Heart left ventricle (tissue), 16 donors: ENCODE data around the gene GAPDH. TPM values are rescaled to one million over a fixed set of nuclear protein-coding genes. Genes with fewer than 3 reads are reported as not detected.
"Not testable (repeated sequence)": the region's sequence is repeated elsewhere in the genome, so short reads cannot be mapped to it uniquely, and the experiment has no call there.

Experiments
- ATAC-seq, 4 donors: fragments of 200-7000 bp; cut with Tn5 transposase; one replicate each; pipeline ENCODE4 v1.9.1; 2020 to 2022; ENCODE audit warnings: moderate library complexity in 4 of 4, mild to moderate bottlenecking in 3 of 4, moderate number of reproducible peaks in 1 of 4
- DNase-seq, 5 donors: peaks; one replicate each; pipeline ENCODE4 v3.0.0-alpha.2; 2020
- H3K27ac ChIP-seq, 12 donors: fragments of 200-600 bp; sonication (generic) in 4 of 12; one replicate each; pipeline versions ENCODE4 v1.5.0 to v1.8.0; 2016 to 2022; ENCODE audit warnings: mild to moderate bottlenecking in 2 of 12
- H3K27me3 ChIP-seq, 9 donors: fragments of 200-600 bp; sonication (generic) in 2 of 9; one replicate each; pipeline versions ENCODE4 v1.5.1 to v1.8.0; 2016 to 2022; ENCODE audit warnings: mild to moderate bottlenecking in 3 of 9
- H3K36me3 ChIP-seq, 9 donors: fragments of 200-600 bp; sonication (generic) in 2 of 9; one replicate each; pipeline versions ENCODE4 v1.5.0 to v1.8.0; 2018 to 2022; ENCODE audit warnings: mild to moderate bottlenecking in 2 of 9
- H3K4me1 ChIP-seq, 12 donors: fragments of 200-600 bp; sonication (generic) in 4 of 12; one replicate each; pipeline versions ENCODE4 v1.5.0 to v1.8.0; 2016 to 2022; ENCODE audit warnings: mild to moderate bottlenecking in 3 of 12
- H3K4me3 ChIP-seq, 12 donors: fragments of 200-600 bp; sonication (generic) in 4 of 12; one replicate each; pipeline versions ENCODE4 v1.5.0 to v1.8.0; 2017 to 2022; ENCODE audit warnings: mild to moderate bottlenecking in 9 of 12, moderate library complexity in 4 of 12
- H3K9me3 ChIP-seq, 12 donors: fragments of 200-600 bp; sonication (generic) in 4 of 12; one replicate each; pipeline versions ENCODE4 v1.5.0 to v1.8.0; 2016 to 2022; ENCODE audit warnings: mild to moderate bottlenecking in 1 of 12
- CTCF ChIP-seq, 12 donors: fragments of 200-600 bp; sonication (generic) in 4 of 12; IDR thresholded peaks; one replicate each; pipeline versions ENCODE4 v1.5.0 to v1.8.0; 2018 to 2022; ENCODE audit warnings: antibody characterized with exemption in 12 of 12, mild to moderate bottlenecking in 5 of 12
- POLR2A ChIP-seq, 2 donors: fragments of 450-650 bp; IDR thresholded peaks; one replicate each; pipeline ENCODE4 v1.6.1; 2017; ENCODE audit warnings: antibody characterized with exemption in 2 of 2, mild to moderate bottlenecking in 2 of 2, moderate library complexity in 2 of 2
- WGBS, 4 donors: extraction: QIAGEN DNeasy Blood & Tissue Kit in 2 of 4; methylation state at CpG; one replicate each; pipeline versions ENCODE4 v1.1.5 to v1.1.7; 2013 to 2018; 5-methylcytosine and 5-hydroxymethylcytosine counted together
- intact Hi-C, 10 donors: fragments of 100-400 bp; cut with DNase I; formaldehyde crosslinking; loops; one replicate each; pipeline versions ENCODE4 v1.11.1 to v1.14.2; 2022
- polyA plus RNA-seq, 2 donors: library from polyadenylated mRNA; stranded (reverse); fragments of 200-250 nt; gene quantifications; one replicate each; pipeline ENCODE4 v1.2.3, GENCODE V29; 2013
- total RNA-seq, 9 donors: library from RNA; depleted of rRNA in 2 of 9; stranded (reverse); fragments of >200 nt in 2 of 9; fragmentation: NEBNext Ultra II Directional in 3 of 9; extraction: Animal tissue kit (Norgen Biotek cat#: 25700) in 3 of 9; gene quantifications; one replicate each; pipeline versions ENCODE4 v1.1.0 to v1.2.4, GENCODE V29; 2016 to 2023
- donor health status: ischemic (EF 13 %, LVEDD 7.1; RV severe dilation, severe dysfunction).
- donor health status: healthy with polysubstance abuse.
- donor health status: DM: no; HTN: yes; CAD: no.
- donor health status: DM: no; HTN: no; CAD: no.
- donor health status: ischemic (EF 25% LVEDD 6.9; RV normal size, moderate dysfunction).
- donor health status: ischemic (EF 25% LVEDD 5.7; RV mildly dilated, moderate dysfunction).
- donor health status: healthy.
- donor health status: DM: yes; HTN: yes; CAD: no.
- donor health status: ischemic (EF 35%, LVEDD 5.7; RV mildly dilated, moderate dysfunction).
- donor health status: nonischemic (EF 11% LVEDD 7.7; RV severe dilation, severe dysfunction).
- donor health status: DM: yes; HTN: yes; CAD: no.
- donor health status: PGD.
- donor health status: ischemic (EF 29% LVEDD 5.4; RV normal size, mild dysfunction).
- donor health status: nonischemic (EF 23%, LVEDD 6.1; RV moderate dilation, normal function).

The GAPDH gene
- total and polyA plus RNA-seq, 11 donors: 3,379 to 7,430 (median 4,887) TPM

- H3K27me3 ChIP-seq: no peaks in the 10 kb centered on the region
- intact Hi-C loops: no loop called here
- DNase-seq: no peak
- no peak for ATAC-seq
- no peak overlapping the region for H3K4me3 ChIP-seq
- peaks cover 9 to 100% (median 100%) of the 10 kb centered on the region in 9 donors for H3K36me3 ChIP-seq
- WGBS, 4 donors: 86 to 91% (median 89%) methylated on average over 10 to 12 of the region's 12 CpGs
- H3K27ac ChIP-seq: no peak overlapping the region
- peaks cover 0 to 1% (median 0%) of the 10 kb centered on the region in 12 donors for H3K4me1 ChIP-seq
- TF ChIP-seq POLR2A (IDR thresholded peaks at IDR 0.05): no peak
- no peaks in the 10 kb centered on the region for H3K9me3 ChIP-seq
Observed at GRCh38 chr12:6582959-6583358, 48.6 kb downstream of the GAPDH start.

- no peak overlapping the region for H3K27ac ChIP-seq
- no peak overlapping the region for H3K4me3 ChIP-seq
- no peak for DNase-seq
- TF ChIP-seq CTCF (IDR thresholded peaks at IDR 0.05) (no peak), POLR2A (IDR thresholded peaks at IDR 0.05) (no peak)
- intact Hi-C loops: no loop called here
- WGBS, 4 donors: 86 to 91% (median 87%) methylated on average over 10 of the region's 10 CpGs
- H3K4me1 ChIP-seq: peaks cover 0 to 8% (median 0%) of the 10 kb centered on the region in 12 donors
- H3K27me3 ChIP-seq: no peaks in the 10 kb centered on the region
- no peaks in the 10 kb centered on the region for H3K9me3 ChIP-seq
- no peak for ATAC-seq
- peaks cover 9 to 100% (median 100%) of the 10 kb centered on the region in 9 donors for H3K36me3 ChIP-seq
Observed at GRCh38 chr12:6584293-6584692, 50.0 kb downstream of the GAPDH start.

DNA sequence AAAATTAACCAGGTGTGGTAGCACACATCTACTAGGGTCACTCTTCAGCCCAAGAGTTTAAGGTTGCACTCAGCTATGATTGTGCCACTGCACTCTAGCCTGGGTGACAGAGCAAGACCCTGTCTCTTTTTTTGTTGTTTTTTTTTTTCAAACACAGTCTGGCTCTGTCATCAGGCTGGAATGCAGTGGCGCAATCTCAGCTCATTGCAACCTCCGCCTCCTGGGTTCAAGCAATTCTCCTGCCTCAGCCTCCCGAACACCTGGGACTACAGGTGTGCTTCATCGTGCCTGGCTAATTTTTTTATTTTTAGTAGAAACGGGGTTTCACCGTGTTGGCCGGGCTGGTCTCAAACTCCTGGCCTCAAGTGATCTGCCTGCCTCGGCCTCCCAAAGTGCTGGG is 52.3 kb downstream of the GAPDH start:
- DNase-seq, H3K27ac ChIP-seq, H3K4me1 ChIP-seq, H3K9me3 ChIP-seq, intact Hi-C loops, H3K27me3 ChIP-seq, H3K4me3 ChIP-seq, ATAC-seq: not testable (repeated sequence)
- peaks cover 5 to 100% (median 100%) of the 10 kb centered on the region in 9 donors for H3K36me3 ChIP-seq
- WGBS, 4 donors: 89 to 97% (median 95%) methylated on average over 8 of the region's 8 CpGs

Other genes starting within 250 kb of the GAPDH start
- gene PLEKHG6, start 223.8 kb upstream of the GAPDH start, total RNA-seq: 1 to 10 TPM in 1 of 9 donors, under 1 TPM in 2, not detected in 6; 0.16 to 2.8 (median 0.43) TPM
- gene PLEKHG6, start 223.8 kb upstream of the GAPDH start, polyA plus RNA-seq: under 1 TPM; 0.11 to 0.33 TPM
- gene TNFRSF1A, start 192.4 kb upstream of the GAPDH start, total RNA-seq: 100 to 1,000 TPM in 2 of 9 donors, 10 to 100 TPM in 7; 37.2 to 141 (median 54.2) TPM
- gene TNFRSF1A, start 192.4 kb upstream of the GAPDH start, polyA plus RNA-seq: 10 to 100 TPM; 23.7 to 91.8 TPM
- 1 to 10 TPM in 1 of 9 donors, under 1 TPM in 4, not detected in 4; 0.35 to 3.9 (median 0.55) TPM for gene SCNN1A, start 159.0 kb upstream of the GAPDH start, total RNA-seq
- gene SCNN1A, start 159.0 kb upstream of the GAPDH start, polyA plus RNA-seq: under 1 TPM; 0.11 to 0.15 TPM
- gene LTBR, start 150.4 kb upstream of the GAPDH start, total RNA-seq: 10 to 100 TPM; 16.0 to 83.4 (median 26.2) TPM
- gene LTBR, start 150.4 kb upstream of the GAPDH start, polyA plus RNA-seq: 10 to 100 TPM; 22.8 to 41.8 TPM
- 1 to 10 TPM in 1 of 9 donors, under 1 TPM in 3, not detected in 5; 0.27 to 5.3 (median 0.42) TPM for gene CD27, start 89.6 kb upstream of the GAPDH start, total RNA-seq
- gene CD27, start 89.6 kb upstream of the GAPDH start, polyA plus RNA-seq: under 1 TPM in 1 of 2 donors, not detected in 1; 0.19 TPM
- 10 to 100 TPM in 8 of 9 donors, 1 to 10 TPM in 1; 6.9 to 55.6 (median 14.1) TPM for gene TAPBPL, start 82.5 kb upstream of the GAPDH start, total RNA-seq
- 10 to 100 TPM in 1 of 2 donors, 1 to 10 TPM in 1; 5.4 to 10.2 TPM for gene TAPBPL, start 82.5 kb upstream of the GAPDH start, polyA plus RNA-seq
- 1 to 10 TPM; 2.1 to 8.3 (median 3.4) TPM for gene VAMP1, start 63.8 kb upstream of the GAPDH start, total RNA-seq
- 1 to 10 TPM; 2.7 to 6.2 TPM for gene VAMP1, start 63.8 kb upstream of the GAPDH start, polyA plus RNA-seq
- gene MRPL51, start 41.3 kb upstream of the GAPDH start, total RNA-seq: 100 to 1,000 TPM in 8 of 9 donors, 10 to 100 TPM in 1; 95.6 to 300 (median 228) TPM
- 100 to 1,000 TPM; 164 to 210 TPM for gene MRPL51, start 41.3 kb upstream of the GAPDH start, polyA plus RNA-seq
- 10 to 100 TPM in 8 of 9 donors, 1 to 10 TPM in 1; 8.4 to 22.4 (median 11.3) TPM for gene NCAPD2, start 40.4 kb upstream of the GAPDH start, total RNA-seq
- gene NCAPD2, start 40.4 kb upstream of the GAPDH start, polyA plus RNA-seq: 1 to 10 TPM; 3.3 to 8.1 TPM
- 10 to 100 TPM; 13.2 to 27.5 (median 15.0) TPM for gene IFFO1, start 21.5 kb downstream of the GAPDH start, total RNA-seq
- gene IFFO1, start 21.5 kb downstream of the GAPDH start, polyA plus RNA-seq: 10 to 100 TPM; 10.3 to 15.4 TPM
- 10 to 100 TPM; 12.9 to 23.8 (median 16.5) TPM for gene NOP2, start 33.8 kb downstream of the GAPDH start, total RNA-seq
- gene NOP2, start 33.8 kb downstream of the GAPDH start, polyA plus RNA-seq: 10 to 100 TPM; 15.4 to 30.1 TPM
- gene CHD4, start 72.9 kb downstream of the GAPDH start, total RNA-seq: 100 to 1,000 TPM; 131 to 237 (median 160) TPM
- gene CHD4, start 72.9 kb downstream of the GAPDH start, polyA plus RNA-seq: 100 to 1,000 TPM; 144 to 189 TPM
- 10 to 100 TPM in 1 of 9 donors, 1 to 10 TPM in 8; 3.7 to 11.7 (median 4.8) TPM for gene LPAR5, start 101.4 kb downstream of the GAPDH start, total RNA-seq
- gene LPAR5, start 101.4 kb downstream of the GAPDH start, polyA plus RNA-seq: 1 to 10 TPM; 3.5 to 4.7 TPM
- gene ACRBP, start 112.9 kb downstream of the GAPDH start, total RNA-seq: 1 to 10 TPM in 4 of 9 donors, under 1 TPM in 4, not detected in 1; 0.32 to 7.2 (median 0.99) TPM
- under 1 TPM; 0.34 to 0.60 TPM for gene ACRBP, start 112.9 kb downstream of the GAPDH start, polyA plus RNA-seq
- gene ING4, start 128.6 kb downstream of the GAPDH start, total RNA-seq: 10 to 100 TPM; 17.4 to 39.0 (median 24.7) TPM
- gene ING4, start 128.6 kb downstream of the GAPDH start, polyA plus RNA-seq: 10 to 100 TPM; 14.6 to 23.6 TPM
- gene ZNF384, start 154.9 kb downstream of the GAPDH start, total RNA-seq: 10 to 100 TPM; 19.4 to 38.1 (median 25.2) TPM
- gene ZNF384, start 154.9 kb downstream of the GAPDH start, polyA plus RNA-seq: 10 to 100 TPM; 15.0 to 29.7 TPM
- gene PIANP, start 166.3 kb downstream of the GAPDH start, total RNA-seq: under 1 TPM in 3 of 9 donors, not detected in 6; 0.11 to 0.32 (median 0.22) TPM
- under 1 TPM; 0.15 to 0.28 TPM for gene PIANP, start 166.3 kb downstream of the GAPDH start, polyA plus RNA-seq
- 10 to 100 TPM; 56.7 to 96.4 (median 82.6) TPM for gene COPS7A, start 189.5 kb downstream of the GAPDH start, total RNA-seq
- 100 to 1,000 TPM in 1 of 2 donors, 10 to 100 TPM in 1; 54.1 to 108 TPM for gene COPS7A, start 189.5 kb downstream of the GAPDH start, polyA plus RNA-seq
- 100 to 1,000 TPM; 126 to 207 (median 152) TPM for gene MLF2, start 218.6 kb downstream of the GAPDH start, total RNA-seq
- 100 to 1,000 TPM; 136 to 231 TPM for gene MLF2, start 218.6 kb downstream of the GAPDH start, polyA plus RNA-seq
- 100 to 1,000 TPM in 5 of 9 donors, 10 to 100 TPM in 4; 72.9 to 227 (median 100) TPM for gene PTMS, start 231.8 kb downstream of the GAPDH start, total RNA-seq
- gene PTMS, start 231.8 kb downstream of the GAPDH start, polyA plus RNA-seq: 100 to 1,000 TPM; 274 to 331 TPM
- gene LAG3, start 238.0 kb downstream of the GAPDH start, total RNA-seq: 1 to 10 TPM in 2 of 9 donors, under 1 TPM in 3, not detected in 4; 0.10 to 1.5 (median 0.43) TPM
- gene LAG3, start 238.0 kb downstream of the GAPDH start, polyA plus RNA-seq: under 1 TPM; 0.03 to 0.34 TPM